ENCODE data around the gene DLGAP5. TPM values are rescaled to one million over a fixed set of nuclear protein-coding genes. Genes with fewer than 3 reads are reported as not detected.

Gene DLGAP5
- total RNA-seq, 1 donor from 2014 or later: 23.0 TPM

DNA sequence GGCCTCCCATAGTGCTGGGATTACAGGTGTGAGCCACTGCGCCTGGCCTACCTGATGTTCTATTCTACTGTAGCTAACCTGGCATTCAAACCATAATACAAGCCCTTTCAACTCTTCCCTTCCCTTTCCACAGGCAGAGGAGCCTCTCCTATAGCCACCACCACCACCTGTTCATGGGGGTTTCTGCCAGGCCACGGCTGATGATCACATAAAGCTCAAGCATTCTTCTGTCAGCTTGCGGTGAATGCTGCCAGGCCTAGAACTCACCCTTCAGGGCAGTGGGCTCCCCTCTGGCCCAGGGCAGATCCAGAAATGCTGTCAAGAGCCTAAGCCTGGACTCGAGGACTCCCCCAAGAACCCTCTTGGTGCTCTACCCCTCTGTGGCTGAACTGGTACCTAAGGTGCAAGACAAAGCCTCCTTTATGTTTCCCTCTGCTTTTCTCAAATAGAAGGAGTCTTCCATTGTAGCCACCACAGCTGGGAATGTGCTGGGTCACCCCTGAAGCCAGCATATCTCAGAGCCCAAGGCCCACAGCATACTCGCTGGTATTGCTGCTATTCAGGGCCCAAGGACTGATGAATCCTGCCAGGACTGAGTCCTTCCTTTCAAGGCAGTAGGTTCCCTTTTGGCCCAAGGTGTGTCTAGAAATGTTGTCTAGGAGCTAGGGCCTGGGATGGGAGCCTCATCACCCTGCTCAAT is 3.4 kb upstream of the DLGAP5 start:
- Mint-ChIP-seq H3K36me3 (no peaks in the 10 kb centered on the region), H3K9me3 (peaks cover 5% of the 10 kb centered on the region), H3K4me3 (no peak overlapping the region), H3K27me3 (ENCODE audit: low read depth) (no peaks in the 10 kb centered on the region), H3K4me1 (peaks cover 15% of the 10 kb centered on the region), H3K27ac (no peak overlapping the region)
- DNase-seq (ENCODE audit: low spot score in 2 of 2, unreplicated experiment in 2 of 2): no peak
- TF ChIP-seq CTCF (IDR thresholded peaks at IDR 0.05; ENCODE audit: unreplicated experiment): no peak

DNA sequence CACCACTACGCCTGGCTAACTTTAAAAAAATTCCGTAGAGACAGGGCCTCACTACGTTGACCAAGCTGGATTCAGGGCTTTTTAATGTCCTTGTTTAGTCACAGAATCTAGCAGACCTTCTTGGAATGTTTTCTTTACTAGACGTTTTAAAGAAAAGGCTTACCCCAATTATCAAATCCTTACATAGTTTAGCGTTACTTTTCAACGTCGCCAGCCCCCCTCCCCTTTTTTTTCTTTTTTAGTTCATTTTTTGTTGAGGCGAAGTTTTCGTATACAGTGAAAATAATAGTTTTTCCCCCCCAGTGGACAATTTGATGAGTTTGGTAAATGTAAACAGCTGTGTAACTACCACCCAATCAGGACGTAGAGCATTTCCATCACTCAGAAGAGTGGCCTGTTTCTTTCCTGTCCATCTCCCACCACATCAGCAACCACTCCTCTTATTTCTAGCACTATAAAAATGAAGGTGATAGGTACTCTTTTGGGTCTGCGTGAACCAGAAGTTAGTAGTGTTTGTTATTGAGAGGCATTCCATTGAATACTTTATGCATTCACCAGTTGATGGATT is 753 bp upstream of the DLGAP5 start:
- H3K36me3 Mint-ChIP-seq: peaks cover 1% of the 10 kb centered on the region
- peak overlapping the region; percentile 98 for H3K4me3 Mint-ChIP-seq
- peaks cover 22% of the 10 kb centered on the region for H3K4me1 Mint-ChIP-seq
- H3K9me3 Mint-ChIP-seq: peaks cover 5% of the 10 kb centered on the region
- no peak for DNase-seq (ENCODE audit: low spot score in 2 of 2, unreplicated experiment in 2 of 2)
- peak overlapping the region; percentile 92 for H3K27ac Mint-ChIP-seq
- no peaks in the 10 kb centered on the region for H3K27me3 Mint-ChIP-seq (ENCODE audit: low read depth)
- TF ChIP-seq CTCF (IDR thresholded peaks at IDR 0.05; ENCODE audit: unreplicated experiment): no peak

DNA sequence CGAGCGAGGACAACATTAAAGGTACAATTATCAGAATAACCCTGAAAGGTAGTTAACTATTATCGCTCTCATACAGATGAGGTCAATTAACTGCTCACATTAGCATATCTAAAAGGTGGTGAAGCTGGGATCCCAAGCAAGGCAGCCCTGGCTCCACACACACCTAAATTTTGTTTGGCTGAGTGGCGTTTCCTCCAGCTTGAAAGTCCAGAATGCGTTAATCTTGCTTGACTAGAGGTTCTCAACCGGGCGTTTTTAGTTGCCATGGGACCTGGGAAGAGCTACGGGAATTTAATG is 531 bp downstream of the DLGAP5 start:
- H3K27ac Mint-ChIP-seq: peak overlapping the region; percentile 92
- H3K36me3 Mint-ChIP-seq: peaks cover 1% of the 10 kb centered on the region
- DNase-seq (ENCODE audit: low spot score in 2 of 2, unreplicated experiment in 2 of 2): no peak
- no peaks in the 10 kb centered on the region for H3K27me3 Mint-ChIP-seq (ENCODE audit: low read depth)
- H3K9me3 Mint-ChIP-seq: peaks cover 5% of the 10 kb centered on the region
- H3K4me3 Mint-ChIP-seq: peak overlapping the region; percentile 98
- TF ChIP-seq CTCF (IDR thresholded peaks at IDR 0.05; ENCODE audit: unreplicated experiment): no peak
- H3K4me1 Mint-ChIP-seq: peaks cover 22% of the 10 kb centered on the region

DNA sequence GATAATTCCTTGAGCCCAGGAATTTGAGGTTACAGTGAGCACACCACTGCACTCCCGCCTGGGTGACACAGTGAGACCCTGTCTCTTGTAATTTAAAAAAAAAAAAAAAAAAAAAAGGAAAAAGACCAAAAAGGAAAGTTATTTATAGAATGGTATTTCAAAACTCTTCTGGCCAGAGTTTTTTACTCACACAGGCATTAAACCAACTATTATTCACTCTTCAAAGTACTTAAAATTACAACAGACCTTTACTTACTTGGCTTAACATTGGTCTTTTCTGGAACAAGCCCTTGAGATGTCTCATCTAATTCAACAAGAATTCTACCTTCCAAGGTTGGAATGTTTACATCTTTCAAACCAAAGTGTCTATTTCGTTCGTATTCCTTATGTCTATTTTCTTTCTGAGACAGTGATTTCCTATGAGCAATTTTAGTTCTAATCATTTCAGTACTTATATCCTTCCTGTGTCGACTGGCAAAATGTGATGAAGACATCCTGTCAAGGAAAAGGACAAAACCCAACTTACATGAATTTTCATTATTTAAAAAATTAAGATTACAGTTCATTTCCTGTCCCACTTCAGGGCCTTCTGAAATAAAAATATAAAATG is 2.6 kb downstream of the DLGAP5 start:
- peaks cover 22% of the 10 kb centered on the region for H3K4me1 Mint-ChIP-seq
- H3K27me3 Mint-ChIP-seq (ENCODE audit: low read depth): no peaks in the 10 kb centered on the region
- no peak overlapping the region for H3K27ac Mint-ChIP-seq
- peaks cover 1% of the 10 kb centered on the region for H3K36me3 Mint-ChIP-seq
- peaks cover 5% of the 10 kb centered on the region for H3K9me3 Mint-ChIP-seq
- TF ChIP-seq CTCF (IDR thresholded peaks at IDR 0.05; ENCODE audit: unreplicated experiment): no peak
- DNase-seq (ENCODE audit: low spot score in 2 of 2, unreplicated experiment in 2 of 2): no peak
- H3K4me3 Mint-ChIP-seq: no peak overlapping the region

- Mint-ChIP-seq H3K4me1 (no peaks in the 10 kb centered on the region), H3K4me3 (no peak overlapping the region), H3K9me3 (no peaks in the 10 kb centered on the region), H3K27ac (no peak overlapping the region), H3K36me3 (peaks cover 9% of the 10 kb centered on the region), H3K27me3 (ENCODE audit: low read depth) (no peaks in the 10 kb centered on the region)
- TF ChIP-seq CTCF (IDR thresholded peaks at IDR 0.05; ENCODE audit: unreplicated experiment): no peak
- no peak for DNase-seq (ENCODE audit: low spot score in 2 of 2, unreplicated experiment in 2 of 2)
Observed at GRCh38 chr14:55180434-55180833, 11.0 kb downstream of the DLGAP5 start.
